GM19324 (cell line): ENCODE results near the gene DMBT1.

Experiments used
- ATAC-seq: cut with Tn5 transposase; IDR thresholded peaks from one replicate; pipeline ENCODE4 v1.9.1; 2021; ENCODE audit warnings: mild to moderate bottlenecking, moderate library complexity; ENCODE audit not compliant: unreplicated experiment, low FRiP score

DMBT1 gene

DNA sequence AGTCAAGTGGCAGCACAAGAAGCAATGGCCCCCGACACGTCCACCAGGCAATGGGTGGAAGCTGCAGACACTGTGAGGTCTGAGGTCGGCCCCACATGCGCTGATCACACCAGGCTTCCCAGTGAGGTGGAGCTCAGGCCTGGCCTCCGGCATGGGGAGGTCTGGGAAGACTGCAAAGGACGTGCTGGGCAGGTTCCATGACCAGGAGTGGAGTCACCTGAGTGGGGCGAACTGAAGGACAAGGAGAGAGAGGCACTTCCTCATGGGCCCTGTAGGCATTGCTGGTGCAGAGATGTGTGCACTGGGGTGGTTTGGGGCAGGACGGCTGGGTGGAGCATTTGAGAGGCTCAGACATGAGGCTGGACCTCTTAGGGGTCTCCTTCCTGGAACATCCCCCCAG is 103.9 kb downstream of the DMBT1 start:
- no peak for ATAC-seq

GRCh38 chr10:122665329-122665860 is 104.8 kb downstream of the DMBT1 start:
- no peak for ATAC-seq

- ATAC-seq, result no peak
Measured at GRCh38 chr10:122665946-122666345, 105.4 kb downstream of the DMBT1 start.

DNA sequence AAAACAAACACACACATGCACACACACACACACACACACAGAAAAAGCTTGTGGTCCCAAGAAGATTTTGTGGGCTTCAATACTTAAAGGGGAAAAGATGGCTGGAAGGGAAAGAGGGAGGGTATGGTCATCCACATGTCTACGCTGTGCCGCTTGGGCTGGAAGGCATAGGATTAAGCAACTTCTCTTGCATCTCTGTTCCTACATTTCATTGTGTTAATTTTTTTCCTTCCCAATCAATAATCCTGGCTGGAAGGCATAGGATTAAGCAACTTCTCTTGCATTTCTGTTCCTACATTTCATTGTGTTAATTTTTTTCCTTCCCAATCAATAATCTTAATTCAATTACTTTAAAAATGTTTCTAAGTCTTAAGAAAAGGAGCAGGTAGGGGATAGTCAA is 108.5 kb downstream of the DMBT1 start:
- no peak for ATAC-seq

GRCh38 chr10:122669842-122670241 is 109.3 kb downstream of the DMBT1 start:
- ATAC-seq, result no peak

DNA sequence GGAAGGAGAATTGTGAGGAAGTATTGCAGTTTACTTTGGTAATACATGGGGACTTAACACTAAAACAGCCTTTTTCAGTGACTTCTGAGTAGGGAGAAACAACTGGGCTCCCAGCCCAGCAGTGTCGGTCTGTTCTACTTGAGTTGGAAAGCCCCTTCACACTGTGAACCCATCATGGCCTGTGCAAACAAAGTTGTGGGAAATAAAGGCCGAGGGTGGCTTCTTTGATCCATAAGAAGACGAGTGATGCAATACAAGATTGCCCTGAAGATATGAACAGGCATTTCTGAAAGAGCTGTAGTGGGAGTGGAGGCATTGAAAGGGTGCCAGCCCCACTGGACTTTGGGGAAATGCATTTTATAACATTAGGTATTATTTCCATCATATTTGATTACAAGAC is 110.8 kb downstream of the DMBT1 start:
- no peak for ATAC-seq

DNA sequence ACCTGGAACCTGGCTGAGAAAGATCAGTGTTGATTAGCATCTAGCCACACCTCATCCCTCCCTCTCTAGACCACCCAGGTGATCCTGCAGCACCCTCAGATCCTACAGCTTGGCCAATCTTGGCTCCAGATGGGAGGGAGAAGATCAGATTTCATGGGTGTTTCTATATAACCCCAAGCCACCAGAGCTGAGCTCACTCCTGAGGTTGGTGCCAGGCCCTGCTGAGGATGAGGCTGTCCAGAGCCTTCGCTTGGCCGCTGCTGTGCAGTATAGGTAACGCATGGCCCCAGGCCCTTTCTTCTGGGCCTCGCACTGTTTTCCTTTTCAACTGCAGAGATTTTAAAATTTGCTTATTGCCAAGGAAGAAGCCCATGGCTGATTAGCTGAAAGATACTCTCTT is 112.1 kb downstream of the DMBT1 start:
- no peak for ATAC-seq

DNA sequence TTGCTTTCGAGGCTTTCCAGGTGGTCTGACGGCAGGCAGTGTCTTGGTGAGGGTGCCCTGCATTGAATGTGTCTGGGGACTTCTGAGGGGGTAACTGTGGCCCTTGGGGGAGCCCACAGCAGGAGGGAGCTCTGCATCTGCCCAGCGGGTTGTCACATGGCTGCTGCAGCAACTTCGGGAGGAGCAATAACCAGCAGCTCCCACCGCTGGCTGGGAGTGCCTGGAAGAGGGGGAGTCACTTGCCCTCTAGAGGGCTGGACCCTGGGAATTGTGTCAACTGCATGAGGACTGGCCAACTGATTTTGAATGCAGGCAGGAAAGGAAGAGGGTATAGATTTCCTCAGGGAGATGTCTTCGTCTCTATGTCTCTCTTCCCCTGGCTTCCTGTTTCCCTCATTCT is 112.7 kb downstream of the DMBT1 start:
- ATAC-seq, result no peak

GRCh38 chr10:122673731-122674130 is 113.2 kb downstream of the DMBT1 start:
- ATAC-seq, result no peak

DNA sequence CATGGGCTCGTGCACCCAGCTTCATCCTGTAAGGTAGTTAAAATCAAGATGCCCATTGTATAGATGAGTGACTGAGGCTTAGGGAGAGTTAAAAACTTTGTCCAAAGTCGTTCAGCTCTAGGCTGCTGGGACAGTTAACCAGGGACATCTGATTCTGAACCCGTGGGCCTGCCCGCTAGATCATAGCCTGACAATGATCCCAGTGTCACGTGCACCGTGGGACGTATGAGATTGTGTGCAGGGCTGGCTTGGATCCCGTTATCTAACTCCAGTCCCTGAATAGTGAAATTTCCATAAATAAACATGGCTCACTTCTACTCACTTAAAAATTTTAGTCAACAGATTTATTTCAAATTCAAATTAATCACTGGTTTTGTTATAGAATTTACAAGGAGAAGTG is 114.2 kb downstream of the DMBT1 start:
- ATAC-seq, result no peak

- ATAC-seq, result no peak
Measured at GRCh38 chr10:122675278-122675677, 114.7 kb downstream of the DMBT1 start.

DNA sequence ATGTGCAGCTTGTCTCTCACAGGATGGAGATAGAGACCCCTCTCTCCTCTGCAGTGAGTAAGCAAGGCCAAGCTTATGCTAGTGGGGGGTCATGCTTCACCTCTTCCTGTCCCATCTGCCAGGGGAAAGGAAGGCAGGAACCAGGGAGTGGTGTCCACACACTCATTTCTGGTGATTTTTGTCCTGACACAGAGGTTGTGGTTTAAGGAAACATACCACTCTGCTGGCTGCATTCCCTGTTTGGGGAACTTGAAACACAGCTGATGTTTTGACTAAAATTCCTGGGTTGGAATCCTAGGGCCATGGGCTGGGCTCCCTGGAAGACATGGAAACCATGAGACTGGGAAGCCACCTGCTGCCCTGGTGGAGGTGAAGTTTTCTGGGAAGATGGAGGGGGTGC is 117.7 kb downstream of the DMBT1 start:
- no peak for ATAC-seq

DNA sequence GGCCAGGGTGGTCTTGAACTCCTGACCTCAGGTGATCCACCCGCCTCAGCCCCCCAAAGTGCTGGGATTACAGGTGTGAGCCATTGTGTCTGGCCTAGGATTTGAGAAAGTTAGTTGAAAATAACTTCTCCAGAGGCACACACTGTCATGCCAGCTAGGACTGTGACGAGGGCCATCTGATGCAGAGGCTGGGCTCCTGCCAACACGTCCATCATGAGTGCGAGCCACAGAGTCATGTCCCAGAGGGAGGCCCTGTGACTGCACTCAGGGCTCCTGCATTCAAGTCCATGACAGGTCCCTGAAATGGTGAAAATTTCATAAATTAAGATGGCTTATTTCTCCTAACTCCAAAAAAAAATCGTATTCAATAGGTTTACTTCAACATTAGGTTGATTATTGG is 122.0 kb downstream of the DMBT1 start:
- ATAC-seq, result no peak

DNA sequence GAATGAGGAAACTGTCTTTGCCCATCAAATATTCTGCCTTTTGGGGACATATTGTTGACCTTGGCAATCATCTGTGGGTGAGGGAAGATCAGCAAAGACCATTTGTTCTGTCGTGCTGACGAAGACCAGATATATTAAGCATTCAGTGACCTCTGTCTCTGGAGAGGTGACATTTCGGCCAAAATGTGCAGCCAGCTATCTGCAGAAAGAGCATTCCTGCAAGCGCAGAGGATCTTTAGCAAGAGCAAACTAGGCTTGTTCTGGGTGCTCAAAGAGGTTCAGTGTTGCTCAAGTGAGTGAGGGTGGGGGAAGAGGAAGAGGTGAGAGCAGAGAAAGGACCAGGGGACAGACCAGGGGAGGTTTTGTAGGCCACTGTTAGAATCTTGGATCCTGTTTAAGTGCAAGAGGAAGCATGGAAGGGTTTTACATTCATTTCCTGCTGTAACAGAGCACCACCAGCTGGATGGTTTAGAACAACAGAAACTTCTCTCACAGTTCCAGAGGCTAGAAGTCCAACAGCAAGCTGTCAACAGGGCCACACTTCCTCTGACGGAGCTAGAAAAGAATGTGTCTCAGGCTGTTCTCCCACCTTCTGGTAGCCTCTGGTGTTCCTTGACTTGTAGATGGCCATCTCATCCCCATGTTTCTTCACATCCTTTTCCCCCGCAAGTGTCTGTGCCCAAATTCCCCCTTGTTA is 127.9 kb downstream of the DMBT1 start:
- no peak for ATAC-seq

DNA sequence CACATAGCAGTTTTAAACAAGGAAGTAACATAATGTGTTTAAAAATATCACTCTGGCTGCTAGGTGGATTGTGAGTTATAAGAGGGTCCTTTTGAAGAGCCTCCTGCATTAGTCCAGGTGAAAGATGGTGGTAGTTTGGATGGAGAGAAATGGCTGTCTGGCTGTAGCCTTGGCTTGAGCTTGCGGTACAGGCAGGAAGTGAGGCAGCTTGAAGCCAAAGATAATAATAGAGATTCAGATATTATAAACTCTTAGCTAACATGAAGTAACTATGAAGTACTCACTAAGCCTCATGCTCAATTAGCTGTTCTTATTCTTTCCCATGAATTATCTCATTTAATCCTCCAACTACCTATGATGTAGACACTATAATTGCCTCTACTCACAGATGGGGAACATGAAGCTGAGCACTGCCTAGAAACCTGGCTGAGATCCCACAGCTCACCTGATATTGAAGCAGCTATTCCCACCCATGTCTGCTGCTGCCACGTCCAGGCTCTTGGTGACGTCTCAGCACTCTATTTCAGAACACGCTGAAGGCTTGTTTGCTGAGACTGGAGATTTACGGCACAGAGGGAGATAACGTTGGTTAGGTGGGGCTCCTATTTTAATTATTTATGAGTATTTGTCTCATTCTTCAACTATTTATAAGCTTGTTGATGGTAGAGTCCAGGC is 128.7 kb downstream of the DMBT1 start:
- no peak for ATAC-seq

- ATAC-seq, result no peak
Measured at GRCh38 chr10:122692744-122693143, 132.2 kb downstream of the DMBT1 start.
